Measurements from ENCODE around the gene TBRG1. TPM values are rescaled to one million over a fixed set of nuclear protein-coding genes. Genes with fewer than 3 reads are reported as not detected.

TBRG1 gene
- polyA plus RNA-seq, 1 donor (not counting 4 experiments of a cell fraction or from before 2014, with no cell fraction given) = 40.2 TPM

GRCh38 chr11:124658501-124658900 is 35.8 kb downstream of the TBRG1 start:
- no peak for DNase-seq (ENCODE audit: low read depth, low spot score)
- no peaks in the 10 kb centered on the region for H3K9me3 ChIP-seq (ENCODE audit: control insufficient read depth, low read depth, low read length)
- H2AFZ ChIP-seq (ENCODE audit: control insufficient read depth, low read length) = no peak overlapping the region
- FAIRE-seq = no peak
- no peaks in the 10 kb centered on the region for H3K79me2 ChIP-seq (ENCODE audit: control insufficient read depth, insufficient read depth, low read length)
- no peak overlapping the region for H3K4me3 ChIP-seq (ENCODE audit: control insufficient read depth in 2 of 3, extremely low read depth in 1 of 3, insufficient read depth in 2 of 3, low read depth in 1 of 3, low read length in 3 of 3)
- no peaks in the 10 kb centered on the region for H3K27me3 ChIP-seq (ENCODE audit: control insufficient read depth, extremely low read depth, insufficient read depth, low read length)
- dilution Hi-C loops (cut with MboI; ENCODE audit: extremely low pct_ligation_motif_present, low sequenced_read_pairs) = no loop called here
- no peak overlapping the region for H3K27ac ChIP-seq (ENCODE audit: control insufficient read depth, insufficient read depth, low read length)
- TF ChIP-seq EZH2 (IDR thresholded peaks at IDR 0.05; ENCODE audit: low read length) (no peak), CTCF (optimal IDR thresholded peaks at IDR 0.05 in 1 of 3, IDR thresholded peaks at IDR 0.05 in 1 of 3, conservative IDR thresholded peaks at IDR 0.05 in 1 of 3; ENCODE audit: extremely low read depth in 1 of 3, insufficient read depth in 2 of 3, low read length in 3 of 3) (no peak)
- no peaks in the 10 kb centered on the region for H3K36me3 ChIP-seq (ENCODE audit: control insufficient read depth in 2 of 2, extremely low read depth in 1 of 2, insufficient read depth in 2 of 2, low read length in 2 of 2)
- no peaks in the 10 kb centered on the region for H3K4me1 ChIP-seq (ENCODE audit: control insufficient read depth, extremely low read depth, insufficient read depth, low read length)
- H3K9me1 ChIP-seq (ENCODE audit: control insufficient read depth, extremely low read depth, insufficient read depth, low read length) = no peaks in the 10 kb centered on the region
- H4K20me1 ChIP-seq (ENCODE audit: control insufficient read depth, extremely low read depth, insufficient read depth, low read length) = no peaks in the 10 kb centered on the region
- no peak overlapping the region for H3K9ac ChIP-seq (ENCODE audit: control insufficient read depth, extremely low read depth, insufficient read depth, low read length)
- no peak overlapping the region for H3K4me2 ChIP-seq (ENCODE audit: control insufficient read depth, extremely low read depth, insufficient read depth, low read depth, low read length)

- H3K9me3 ChIP-seq (ENCODE audit: control insufficient read depth, low read depth, low read length) = no peaks in the 10 kb centered on the region
- H2AFZ ChIP-seq (ENCODE audit: control insufficient read depth, low read length) = no peak overlapping the region
- no peak for TF ChIP-seq CTCF (optimal IDR thresholded peaks at IDR 0.05 in 1 of 3, IDR thresholded peaks at IDR 0.05 in 1 of 3, conservative IDR thresholded peaks at IDR 0.05 in 1 of 3; ENCODE audit: extremely low read depth in 1 of 3, insufficient read depth in 2 of 3, low read length in 3 of 3)
- no peak for TF ChIP-seq EZH2 (IDR thresholded peaks at IDR 0.05; ENCODE audit: low read length)
- H3K4me3 ChIP-seq (ENCODE audit: control insufficient read depth in 2 of 3, extremely low read depth in 1 of 3, insufficient read depth in 2 of 3, low read depth in 1 of 3, low read length in 3 of 3) = no peak overlapping the region
- no peak overlapping the region for H3K27ac ChIP-seq (ENCODE audit: control insufficient read depth, insufficient read depth, low read length)
- H3K9me1 ChIP-seq (ENCODE audit: control insufficient read depth, extremely low read depth, insufficient read depth, low read length) = no peaks in the 10 kb centered on the region
- FAIRE-seq (no peak), DNase-seq (ENCODE audit: low read depth, low spot score) (no peak)
- no peaks in the 10 kb centered on the region for H3K36me3 ChIP-seq (ENCODE audit: control insufficient read depth in 2 of 2, extremely low read depth in 1 of 2, insufficient read depth in 2 of 2, low read length in 2 of 2)
- H3K9ac ChIP-seq (ENCODE audit: control insufficient read depth, extremely low read depth, insufficient read depth, low read length) = no peak overlapping the region
- H3K4me2 ChIP-seq (ENCODE audit: control insufficient read depth, extremely low read depth, insufficient read depth, low read depth, low read length) = no peak overlapping the region
- H3K79me2 ChIP-seq (ENCODE audit: control insufficient read depth, insufficient read depth, low read length) = no peaks in the 10 kb centered on the region
- no peaks in the 10 kb centered on the region for H3K27me3 ChIP-seq (ENCODE audit: control insufficient read depth, extremely low read depth, insufficient read depth, low read length)
- no peaks in the 10 kb centered on the region for H4K20me1 ChIP-seq (ENCODE audit: control insufficient read depth, extremely low read depth, insufficient read depth, low read length)
- dilution Hi-C loops (cut with MboI; ENCODE audit: extremely low pct_ligation_motif_present, low sequenced_read_pairs) = no loop called here
- H3K4me1 ChIP-seq (ENCODE audit: control insufficient read depth, extremely low read depth, insufficient read depth, low read length) = no peaks in the 10 kb centered on the region
Measured at GRCh38 chr11:124658986-124659385, 36.3 kb downstream of the TBRG1 start.

Data from keratinocyte (primary cell).